AG10803 (cell line): ENCODE results near the gene SNUPN.

Experiments
- DNase-seq: peaks from one replicate; pipeline ENCODE4 v3.0.0; 2010; ENCODE audit warnings: low read depth
- H3K4me3 ChIP-seq: 2 replicates; pipeline ENCODE4 v1.5.1; 2011; ENCODE audit warnings: mild to moderate bottlenecking, low read length, control low read depth
- CTCF ChIP-seq: conservative IDR thresholded peaks from 2 replicates; pipeline ENCODE4 v1.5.1; 2011; ENCODE audit warnings: mild to moderate bottlenecking, low read length, control low read depth, inconsistent platforms

SNUPN gene

GRCh38 chr15:75659928-75660645 is 34.6 kb upstream of the SNUPN start:
- no peak for TF ChIP-seq CTCF
- DNase-seq, result peak; percentile 57
- H3K4me3 ChIP-seq, result no peak overlapping the region

- H3K4me3 ChIP-seq, result no peak overlapping the region
- DNase-seq, result no peak
- no peak for TF ChIP-seq CTCF
Measured at GRCh38 chr15:75659141-75659771, 33.7 kb upstream of the SNUPN start.

- DNase-seq, result no peak
- no peak for TF ChIP-seq CTCF
- H3K4me3 ChIP-seq, result no peak overlapping the region
Measured at GRCh38 chr15:75656813-75657212, 31.3 kb upstream of the SNUPN start.

GRCh38 chr15:75656331-75656730 is 30.8 kb upstream of the SNUPN start:
- TF ChIP-seq CTCF, result no peak
- no peak for DNase-seq
- H3K4me3 ChIP-seq, result no peak overlapping the region

GRCh38 chr15:75655931-75656330 is 30.4 kb upstream of the SNUPN start:
- DNase-seq, result no peak
- TF ChIP-seq CTCF, result no peak
- H3K4me3 ChIP-seq, result no peak overlapping the region

- H3K4me3 ChIP-seq, result no peak overlapping the region
- DNase-seq, result no peak
- TF ChIP-seq CTCF, result no peak
Measured at GRCh38 chr15:75654201-75654907, 28.8 kb upstream of the SNUPN start.

GRCh38 chr15:75653347-75653913 is 27.9 kb upstream of the SNUPN start:
- peak overlapping the region; percentile 22 for H3K4me3 ChIP-seq
- TF ChIP-seq CTCF, result no peak
- no peak for DNase-seq
